Parathyroid adenoma (tissue), 2 donors: Measurements from ENCODE around the gene SMC2.

Experiments used
- H2AFZ ChIP-seq: fragments of 300-600 bp; sonication (generic); one replicate; pipeline ENCODE4 v1.7.0; 2017; ENCODE audit warnings: antibody characterized with exemption, mild to moderate bottlenecking
- H3K27ac ChIP-seq: fragments of 300-600 bp; sonication (generic); one replicate; pipeline ENCODE4 v1.7.0; 2017
- H3K27me3 ChIP-seq: fragments of 300-600 bp; sonication (generic); one replicate; pipeline ENCODE4 v1.7.0; 2017; ENCODE audit warnings: low read length; ENCODE audit not compliant: control insufficient read depth, insufficient read depth
- H3K36me3 ChIP-seq: fragments of 300-600 bp; sonication (generic); one replicate; pipeline ENCODE4 v1.7.0; 2017; ENCODE audit warnings: low read length; ENCODE audit not compliant: control insufficient read depth, insufficient read depth
- H3K4me1 ChIP-seq: fragments of 300-600 bp; sonication (generic); one replicate; pipeline ENCODE4 v1.7.0; 2017; ENCODE audit warnings: control low read depth
- H3K4me2 ChIP-seq: fragments of 300-600 bp; sonication (generic); one replicate; pipeline ENCODE4 v1.7.0; 2017; ENCODE audit warnings: low read length
- H3K4me3 ChIP-seq: fragments of 300-600 bp; sonication (generic); one replicate; pipeline ENCODE4 v1.7.0; 2017; ENCODE audit warnings: low read depth, low read length
- H3K79me2 ChIP-seq: fragments of 300-600 bp; sonication (generic); one replicate; pipeline ENCODE4 v1.7.0; 2017; ENCODE audit warnings: control low read depth
- H3K9ac ChIP-seq: fragments of 300-600 bp; sonication (generic); one replicate; pipeline ENCODE4 v1.7.0; 2017; ENCODE audit warnings: mild to moderate bottlenecking
- H3K9me3 ChIP-seq: fragments of 300-600 bp; sonication (generic); one replicate; pipeline ENCODE4 v1.7.0; 2017; ENCODE audit warnings: low read length; ENCODE audit not compliant: control insufficient read depth
- TF ChIP-seq, protein P1 (sequence below): fragments of 300-600 bp; sonication (generic); IDR thresholded peaks from one replicate; pipeline ENCODE4 v1.7.0; 2017; ENCODE audit warnings: antibody characterized with exemption, mild to moderate bottlenecking
- donor health status: primary hyperparathyroidism.

Gene SMC2

GRCh38 chr9:104078596-104078995 is 15.5 kb upstream of the SMC2 start:
- Histone ChIP-seq H3K79me2 (no peaks in the 10 kb centered on the region), H3K4me3 (no peak overlapping the region), H3K27me3 (no peaks in the 10 kb centered on the region), H3K9ac (no peak overlapping the region), H3K27ac (no peak overlapping the region), H3K4me1 (no peaks in the 10 kb centered on the region), H3K36me3 (no peaks in the 10 kb centered on the region), H2AFZ (no peak overlapping the region), H3K9me3 (no peaks in the 10 kb centered on the region), H3K4me2 (no peak overlapping the region)
- TF ChIP-seq, protein P1, sequence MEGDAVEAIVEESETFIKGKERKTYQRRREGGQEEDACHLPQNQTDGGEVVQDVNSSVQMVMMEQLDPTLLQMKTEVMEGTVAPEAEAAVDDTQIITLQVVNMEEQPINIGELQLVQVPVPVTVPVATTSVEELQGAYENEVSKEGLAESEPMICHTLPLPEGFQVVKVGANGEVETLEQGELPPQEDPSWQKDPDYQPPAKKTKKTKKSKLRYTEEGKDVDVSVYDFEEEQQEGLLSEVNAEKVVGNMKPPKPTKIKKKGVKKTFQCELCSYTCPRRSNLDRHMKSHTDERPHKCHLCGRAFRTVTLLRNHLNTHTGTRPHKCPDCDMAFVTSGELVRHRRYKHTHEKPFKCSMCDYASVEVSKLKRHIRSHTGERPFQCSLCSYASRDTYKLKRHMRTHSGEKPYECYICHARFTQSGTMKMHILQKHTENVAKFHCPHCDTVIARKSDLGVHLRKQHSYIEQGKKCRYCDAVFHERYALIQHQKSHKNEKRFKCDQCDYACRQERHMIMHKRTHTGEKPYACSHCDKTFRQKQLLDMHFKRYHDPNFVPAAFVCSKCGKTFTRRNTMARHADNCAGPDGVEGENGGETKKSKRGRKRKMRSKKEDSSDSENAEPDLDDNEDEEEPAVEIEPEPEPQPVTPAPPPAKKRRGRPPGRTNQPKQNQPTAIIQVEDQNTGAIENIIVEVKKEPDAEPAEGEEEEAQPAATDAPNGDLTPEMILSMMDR = no peak

- H3K9me3 ChIP-seq = no peaks in the 10 kb centered on the region
- no peak overlapping the region for H3K4me2 ChIP-seq
- H3K9ac ChIP-seq = no peak overlapping the region
- no peak overlapping the region for H2AFZ ChIP-seq
- H3K79me2 ChIP-seq = no peaks in the 10 kb centered on the region
- H3K4me1 ChIP-seq = no peaks in the 10 kb centered on the region
- TF ChIP-seq, protein P1 = no peak
- no peak overlapping the region for H3K27ac ChIP-seq
- H3K27me3 ChIP-seq = no peaks in the 10 kb centered on the region
- no peaks in the 10 kb centered on the region for H3K36me3 ChIP-seq
- no peak overlapping the region for H3K4me3 ChIP-seq
These were observed 13.1 kb upstream of the SMC2 start for GRCh38 chr9:104080983-104081382.

DNA sequence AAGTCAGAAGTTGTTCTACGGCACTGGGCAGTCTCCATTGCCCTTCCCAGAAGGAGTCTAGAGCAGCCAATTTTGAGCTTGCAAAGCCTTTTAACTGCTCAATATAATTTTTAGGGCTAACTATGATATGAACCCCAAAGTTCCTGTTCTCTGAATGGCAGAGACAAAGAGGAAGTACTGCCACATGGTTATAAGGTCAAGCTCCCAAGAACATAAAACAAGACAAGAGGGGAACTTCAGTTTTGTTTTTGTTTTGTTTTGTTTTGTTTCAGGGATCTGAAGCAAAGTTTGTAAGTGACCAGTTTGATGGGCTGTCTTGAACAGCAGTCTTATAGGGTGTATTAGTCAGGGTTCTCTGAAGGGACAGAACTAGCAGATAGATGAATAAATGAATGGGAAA is 11.9 kb upstream of the SMC2 start:
- H3K9ac ChIP-seq = no peak overlapping the region
- H3K27ac ChIP-seq = no peak overlapping the region
- TF ChIP-seq, protein P1 = no peak
- H3K79me2 ChIP-seq = no peaks in the 10 kb centered on the region
- H3K4me2 ChIP-seq = no peak overlapping the region
- no peaks in the 10 kb centered on the region for H3K9me3 ChIP-seq
- no peak overlapping the region for H2AFZ ChIP-seq
- no peak overlapping the region for H3K4me3 ChIP-seq
- no peaks in the 10 kb centered on the region for H3K36me3 ChIP-seq
- no peaks in the 10 kb centered on the region for H3K27me3 ChIP-seq
- no peaks in the 10 kb centered on the region for H3K4me1 ChIP-seq

DNA sequence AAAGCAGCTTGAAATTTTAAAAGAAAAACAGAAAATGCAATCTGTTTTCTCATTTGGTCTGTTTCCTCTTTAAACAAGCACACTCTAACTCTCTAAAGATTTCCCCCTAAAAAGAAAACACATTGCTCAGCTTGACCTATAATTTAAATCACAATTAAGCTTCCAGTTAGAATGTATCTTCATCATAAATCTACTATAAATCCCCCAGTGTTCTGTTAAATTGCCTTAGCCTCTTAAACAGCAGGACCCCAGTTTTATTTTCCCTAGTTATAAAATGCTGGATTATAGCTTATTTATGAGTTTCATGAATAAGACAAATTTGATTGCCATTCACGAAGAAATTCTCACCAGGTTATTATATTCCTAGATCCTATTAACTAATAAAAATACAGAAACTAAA is 8.6 kb upstream of the SMC2 start:
- Histone ChIP-seq H3K9ac (no peak overlapping the region), H3K9me3 (no peaks in the 10 kb centered on the region), H3K36me3 (no peaks in the 10 kb centered on the region), H3K4me2 (no peak overlapping the region), H3K4me3 (no peak overlapping the region), H3K4me1 (no peaks in the 10 kb centered on the region), H2AFZ (no peak overlapping the region), H3K27me3 (no peaks in the 10 kb centered on the region), H3K27ac (no peak overlapping the region), H3K79me2 (no peaks in the 10 kb centered on the region)
- TF ChIP-seq, protein P1 = no peak

GRCh38 chr9:104087894-104088293 is 6.2 kb upstream of the SMC2 start:
- no peaks in the 10 kb centered on the region for H3K79me2 ChIP-seq
- no peaks in the 10 kb centered on the region for H3K27me3 ChIP-seq
- H3K4me2 ChIP-seq = no peak overlapping the region
- H3K9me3 ChIP-seq = no peaks in the 10 kb centered on the region
- no peaks in the 10 kb centered on the region for H3K4me1 ChIP-seq
- TF ChIP-seq, protein P1 = no peak
- no peak overlapping the region for H2AFZ ChIP-seq
- no peak overlapping the region for H3K27ac ChIP-seq
- H3K9ac ChIP-seq = no peak overlapping the region
- no peaks in the 10 kb centered on the region for H3K36me3 ChIP-seq
- no peak overlapping the region for H3K4me3 ChIP-seq
